ENCODE data around the gene RNU6-9.

- TF ChIP-seq CTCF (IDR thresholded peaks at IDR 0.05) (no peak), POLR2A (IDR thresholded peaks at IDR 0.05) (no peak)
Observed at GRCh38 chr19:845707-846521, 47.4 kb upstream of the RNU6-9 start.

Measured in heart left ventricle (tissue), 13 donors.